Mammary epithelial cell (primary cell): ENCODE measurements around the gene COMMD9.

ENCODE experiments used
- EZH2 ChIP-seq: IDR thresholded peaks from 2 replicates; pipeline ENCODE4 v1.6.1; 2012; ENCODE audit warnings: low read length, inconsistent platforms, borderline replicate concordance
- TF ChIP-seq, protein P1 (sequence below), 2 donors: IDR thresholded peaks in 1 of 2; conservative IDR thresholded peaks in 1 of 2; 2 replicates each; pipeline ENCODE4 v1.5.1; 2011 to 2012; ENCODE audit warnings: inconsistent platforms in 2 of 2, low read length in 2 of 2, mild to moderate bottlenecking in 2 of 2, control low read depth in 1 of 2, low read depth in 1 of 2; ENCODE audit not compliant: insufficient read depth in 1 of 2; ENCODE audit errors: extremely low read depth in 1 of 2

DNA sequence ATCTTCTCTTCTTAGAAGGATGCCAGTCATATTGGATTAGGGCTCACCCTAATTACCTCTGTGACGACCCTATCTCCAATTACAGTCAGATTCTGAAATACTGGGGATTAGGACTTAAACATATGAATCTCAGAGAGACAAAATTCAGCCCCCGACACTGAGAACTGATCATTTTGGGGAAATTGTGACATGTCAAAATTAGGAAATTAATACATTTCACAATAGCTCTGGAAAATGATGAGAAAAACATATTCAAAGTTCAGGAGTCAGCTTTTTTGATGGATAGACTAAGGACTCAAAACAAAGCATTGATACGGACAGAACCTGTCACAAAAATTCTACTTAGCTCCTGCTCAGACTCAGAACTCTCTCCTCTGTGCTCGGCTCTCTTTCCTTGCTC lies 40.8 kb downstream of the COMMD9 start:
- TF ChIP-seq, protein P1, sequence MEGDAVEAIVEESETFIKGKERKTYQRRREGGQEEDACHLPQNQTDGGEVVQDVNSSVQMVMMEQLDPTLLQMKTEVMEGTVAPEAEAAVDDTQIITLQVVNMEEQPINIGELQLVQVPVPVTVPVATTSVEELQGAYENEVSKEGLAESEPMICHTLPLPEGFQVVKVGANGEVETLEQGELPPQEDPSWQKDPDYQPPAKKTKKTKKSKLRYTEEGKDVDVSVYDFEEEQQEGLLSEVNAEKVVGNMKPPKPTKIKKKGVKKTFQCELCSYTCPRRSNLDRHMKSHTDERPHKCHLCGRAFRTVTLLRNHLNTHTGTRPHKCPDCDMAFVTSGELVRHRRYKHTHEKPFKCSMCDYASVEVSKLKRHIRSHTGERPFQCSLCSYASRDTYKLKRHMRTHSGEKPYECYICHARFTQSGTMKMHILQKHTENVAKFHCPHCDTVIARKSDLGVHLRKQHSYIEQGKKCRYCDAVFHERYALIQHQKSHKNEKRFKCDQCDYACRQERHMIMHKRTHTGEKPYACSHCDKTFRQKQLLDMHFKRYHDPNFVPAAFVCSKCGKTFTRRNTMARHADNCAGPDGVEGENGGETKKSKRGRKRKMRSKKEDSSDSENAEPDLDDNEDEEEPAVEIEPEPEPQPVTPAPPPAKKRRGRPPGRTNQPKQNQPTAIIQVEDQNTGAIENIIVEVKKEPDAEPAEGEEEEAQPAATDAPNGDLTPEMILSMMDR (conservative IDR thresholded peaks at IDR 0.05 in 1 of 2, IDR thresholded peaks at IDR 0.05 in 1 of 2; ENCODE audit: extremely low read depth in 1 of 2, insufficient read depth in 1 of 2, low read depth in 1 of 2, low read length in 2 of 2): no peak
- no peak for TF ChIP-seq EZH2
